ENCODE results near the gene OASL. TPM values are rescaled to one million over a fixed set of nuclear protein-coding genes. Genes with fewer than 3 reads are reported as not detected.

The OASL gene
- total and polyA plus RNA-seq, 9 donors, result 0.12 to 2.8 (median 0.39) TPM; not detected in 1

Small RNA genes within 50 kb of the gene (small RNA-seq; reads per million reads assigned to genes)
- gene AC079602.2, result not detected

Other genes starting within 250 kb of the OASL start
- gene SPPL3, start 134.9 kb downstream of the OASL start, total RNA-seq, result 10 to 100 TPM; 28.5 to 69.8 (median 51.9) TPM
- 10 to 100 TPM; 24.2 to 87.4 TPM for gene SPPL3, start 134.9 kb downstream of the OASL start, polyA plus RNA-seq
- 1 to 10 TPM in 1 of 7 donors, under 1 TPM in 2, not detected in 4; 0.10 to 1.4 (median 0.12) TPM for gene HNF1A, start 60.7 kb downstream of the OASL start, total RNA-seq
- gene HNF1A, start 60.7 kb downstream of the OASL start, polyA plus RNA-seq, result under 1 TPM in 1 of 2 donors, not detected in 1; 0.23 TPM
- 10 to 100 TPM; 10.6 to 22.9 (median 17.9) TPM for gene C12orf43, start 22.8 kb downstream of the OASL start, total RNA-seq
- gene C12orf43, start 22.8 kb downstream of the OASL start, polyA plus RNA-seq, result 10 to 100 TPM; 14.8 to 16.4 TPM
- 10 to 100 TPM in 2 of 7 donors, 1 to 10 TPM in 5; 4.7 to 10.8 (median 6.9) TPM for gene P2RX7, start 93.6 kb upstream of the OASL start, total RNA-seq
- gene P2RX7, start 93.6 kb upstream of the OASL start, polyA plus RNA-seq, result 1 to 10 TPM; 5.3 to 9.5 TPM
- 10 to 100 TPM; 17.8 to 46.7 (median 24.5) TPM for gene P2RX4, start 170.9 kb upstream of the OASL start, total RNA-seq
- gene P2RX4, start 170.9 kb upstream of the OASL start, polyA plus RNA-seq, result 10 to 100 TPM; 26.6 to 44.5 TPM